HG03354 (cell line): ENCODE measurements around the gene ADRA2A.

Experiments used
- ATAC-seq: cut with Tn5 transposase; IDR thresholded peaks from one replicate; pipeline ENCODE4 v1.9.1; 2021; ENCODE audit warnings: mild to moderate bottlenecking; ENCODE audit not compliant: unreplicated experiment, poor library complexity, severe bottlenecking

ADRA2A gene

DNA sequence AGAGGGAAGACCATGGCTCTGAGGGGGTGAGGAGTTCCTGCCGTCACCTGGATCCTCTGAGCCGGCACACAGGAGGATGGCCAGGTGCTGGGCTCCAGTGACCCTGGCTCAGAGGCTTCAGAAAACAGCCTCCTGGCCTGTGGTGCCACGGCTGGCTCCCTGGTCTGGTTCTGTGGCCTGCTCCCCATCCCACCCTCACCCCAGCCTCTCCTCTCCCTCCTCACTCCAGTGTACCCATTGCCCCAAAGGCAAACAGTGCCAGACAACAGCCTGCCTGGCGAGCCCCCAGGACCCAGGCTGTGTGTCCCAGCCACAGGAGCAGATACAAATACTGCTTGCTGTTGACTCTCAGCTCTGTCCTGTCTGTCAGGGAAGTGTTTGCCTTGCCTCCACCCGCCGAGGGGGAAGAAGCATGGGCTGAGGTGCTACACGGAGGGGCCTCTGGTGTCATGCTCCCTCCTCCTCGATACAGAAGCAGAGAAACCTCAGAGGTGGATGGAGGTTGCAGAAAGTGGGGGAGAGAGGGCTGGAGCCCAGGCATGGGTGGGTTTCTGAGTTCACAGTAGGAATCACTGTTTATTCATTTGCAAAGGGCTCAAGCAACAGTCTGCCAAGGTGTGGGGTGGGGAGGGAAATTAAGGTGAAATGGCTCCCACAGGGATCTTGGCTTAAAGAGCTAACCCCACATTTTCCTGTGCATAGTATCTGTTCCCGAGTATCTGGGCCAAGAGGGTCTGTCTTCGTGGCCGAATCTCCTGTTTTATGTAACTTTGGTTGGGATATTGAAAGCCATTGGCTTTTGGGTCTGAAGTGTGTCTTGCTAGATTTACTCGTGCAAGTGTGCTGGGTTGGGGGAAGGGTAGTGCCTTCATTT lies 5.5 kb downstream of the ADRA2A start:
- ATAC-seq, result no peak

DNA sequence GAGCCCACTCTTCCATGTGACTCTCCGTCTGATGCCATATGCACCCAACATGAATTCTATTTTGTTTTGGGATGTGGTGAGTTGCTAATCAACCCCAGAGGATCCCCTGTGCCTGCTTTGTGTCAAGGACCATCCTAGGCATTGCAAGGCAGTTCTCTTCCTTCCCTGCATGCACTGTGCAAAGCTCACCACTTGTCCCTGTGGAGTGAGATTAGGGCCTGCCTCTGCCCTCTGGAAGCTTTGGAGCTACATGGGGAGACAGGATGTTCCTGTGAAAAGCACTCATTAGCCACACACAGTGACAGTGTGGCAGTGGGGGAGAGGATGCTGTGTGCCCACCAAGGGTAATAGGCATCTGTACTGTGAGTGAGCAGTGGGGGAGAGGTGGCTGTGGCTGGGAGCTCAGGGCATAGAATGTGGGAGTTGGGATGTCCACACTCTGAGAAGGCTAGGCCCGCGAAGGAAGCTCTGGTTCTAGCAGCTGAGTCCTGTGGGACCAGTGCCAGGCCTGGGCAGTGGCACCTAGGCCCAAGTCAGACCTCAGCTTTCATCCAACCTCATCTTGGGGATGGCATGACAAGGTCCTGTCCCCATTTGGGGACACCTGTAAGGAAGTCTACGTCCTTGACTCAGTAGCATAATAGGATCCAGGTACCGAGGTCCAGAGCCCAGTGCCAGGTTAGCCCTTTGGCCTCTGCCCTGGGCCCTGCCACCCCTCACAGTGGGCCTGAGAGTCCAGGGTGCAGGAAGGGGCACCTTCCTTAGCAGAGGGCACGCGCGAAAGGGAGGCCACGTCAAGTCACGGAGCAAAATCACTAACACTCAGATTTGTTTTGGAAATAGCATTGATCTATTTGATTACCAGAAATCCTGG lies 6.6 kb downstream of the ADRA2A start:
- ATAC-seq, result no peak

DNA sequence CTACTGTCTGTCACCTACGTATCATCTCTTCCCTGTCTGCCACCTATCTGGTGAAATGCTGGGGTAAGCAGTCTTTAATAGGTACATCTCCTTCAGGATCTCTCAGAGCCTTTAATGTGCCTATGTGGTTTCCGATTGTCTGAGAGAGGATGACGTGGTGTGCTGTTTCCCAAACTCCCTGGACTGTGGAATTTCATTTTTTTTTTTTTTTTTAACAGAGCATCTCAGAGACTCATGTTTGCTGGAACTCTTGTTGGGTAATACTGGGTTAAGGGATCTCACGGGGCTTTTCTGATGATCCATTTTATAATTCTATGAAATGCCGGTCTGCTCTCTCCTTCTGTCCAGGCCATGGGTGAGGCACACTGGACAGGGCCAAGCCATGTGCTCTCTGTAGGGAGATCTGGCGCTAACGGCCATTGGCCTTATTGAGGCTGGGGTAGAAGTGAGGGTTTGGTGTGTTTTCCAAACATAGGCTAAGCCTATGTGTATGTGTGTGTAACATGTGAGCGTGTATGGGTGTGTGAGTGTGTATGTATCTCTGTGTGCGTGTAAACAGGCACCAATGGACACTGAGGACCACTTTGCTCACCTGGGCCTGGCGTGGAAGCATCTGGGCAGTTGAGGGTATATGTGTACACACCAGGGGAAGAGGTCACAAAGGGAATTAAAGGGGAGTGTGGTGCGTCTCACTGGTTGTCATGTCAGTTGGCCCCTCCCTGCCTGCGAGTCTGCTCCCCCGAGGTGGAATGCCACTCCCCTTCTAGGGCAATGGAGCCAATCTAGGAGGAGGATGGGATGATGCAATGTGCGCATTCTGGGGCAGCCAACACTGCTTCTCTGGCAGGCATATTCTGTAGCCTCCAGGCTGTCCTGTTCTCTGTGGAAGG lies 7.8 kb downstream of the ADRA2A start:
- ATAC-seq, result no peak

DNA sequence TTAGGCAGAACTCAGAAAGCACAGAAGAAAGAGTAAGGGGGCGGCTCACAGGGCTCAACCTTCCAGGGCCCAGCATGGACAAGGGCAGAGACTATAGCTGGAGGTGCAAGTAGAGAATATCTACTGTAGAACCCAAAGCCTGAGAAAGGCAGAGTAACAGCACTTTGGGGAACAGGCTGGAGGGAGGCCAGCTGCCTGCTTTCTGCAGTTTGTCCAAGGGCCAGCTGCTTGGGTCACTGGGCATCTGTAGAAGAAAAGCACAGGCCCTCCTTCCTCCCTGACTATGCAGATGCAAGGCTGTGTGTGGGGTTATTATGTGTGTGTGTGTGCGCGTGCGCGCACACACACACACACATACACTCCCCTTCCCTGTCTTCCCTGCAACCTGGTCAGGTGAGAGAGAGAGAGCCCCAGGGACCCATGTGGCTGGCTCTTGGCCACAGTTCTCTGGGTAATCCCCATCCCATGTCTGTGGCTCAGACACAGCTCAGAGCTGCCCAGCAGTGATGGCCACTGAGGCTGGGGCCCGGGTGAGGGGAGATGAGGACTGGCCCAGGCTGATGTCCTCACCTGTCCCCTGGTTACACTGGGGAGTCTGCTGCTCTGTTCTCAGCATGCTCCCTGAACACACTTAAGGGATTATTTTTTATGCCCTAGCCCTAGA lies 9.0 kb downstream of the ADRA2A start:
- no peak for ATAC-seq

DNA sequence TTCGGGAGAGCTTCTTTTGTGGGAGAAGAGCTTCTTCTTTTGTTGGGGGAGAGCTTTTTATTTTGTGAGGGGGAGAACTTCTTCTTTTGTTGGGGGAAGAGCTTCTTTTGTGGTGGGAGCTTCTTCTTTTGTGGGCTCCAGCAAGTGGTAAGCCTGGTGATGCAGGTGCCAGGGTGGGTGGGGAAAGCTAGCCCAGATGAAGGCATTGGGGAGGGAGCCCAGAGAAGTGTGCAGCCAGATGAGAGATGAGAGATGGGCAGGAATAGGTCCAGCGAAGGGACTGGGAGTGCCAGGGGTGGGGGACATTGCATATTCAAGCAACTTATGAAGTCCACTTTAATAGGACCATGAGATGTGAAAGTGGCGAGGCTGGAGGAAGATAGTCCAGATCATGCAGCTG lies 9.7 kb downstream of the ADRA2A start:
- no peak for ATAC-seq

DNA sequence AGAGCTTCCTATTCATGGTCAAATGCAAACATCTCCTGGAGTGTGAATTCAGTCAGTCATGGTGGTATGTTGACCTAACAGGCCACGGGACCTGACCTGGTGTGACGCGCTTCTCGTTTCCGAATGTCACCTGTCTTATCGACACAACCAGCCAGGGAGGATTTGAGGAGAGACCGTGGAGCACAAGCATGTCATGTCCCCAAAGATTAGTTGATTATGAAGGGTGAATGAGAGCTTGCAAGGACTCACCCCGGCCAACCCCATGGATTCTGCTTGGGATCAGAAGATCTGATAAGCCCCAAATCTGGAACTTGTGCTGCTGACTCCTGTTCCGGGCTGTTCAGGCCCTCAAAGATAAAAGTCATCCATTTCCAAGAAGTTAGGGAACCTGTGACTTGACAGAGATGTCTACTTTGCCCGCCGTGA lies 10.5 kb downstream of the ADRA2A start:
- ATAC-seq, result no peak

DNA sequence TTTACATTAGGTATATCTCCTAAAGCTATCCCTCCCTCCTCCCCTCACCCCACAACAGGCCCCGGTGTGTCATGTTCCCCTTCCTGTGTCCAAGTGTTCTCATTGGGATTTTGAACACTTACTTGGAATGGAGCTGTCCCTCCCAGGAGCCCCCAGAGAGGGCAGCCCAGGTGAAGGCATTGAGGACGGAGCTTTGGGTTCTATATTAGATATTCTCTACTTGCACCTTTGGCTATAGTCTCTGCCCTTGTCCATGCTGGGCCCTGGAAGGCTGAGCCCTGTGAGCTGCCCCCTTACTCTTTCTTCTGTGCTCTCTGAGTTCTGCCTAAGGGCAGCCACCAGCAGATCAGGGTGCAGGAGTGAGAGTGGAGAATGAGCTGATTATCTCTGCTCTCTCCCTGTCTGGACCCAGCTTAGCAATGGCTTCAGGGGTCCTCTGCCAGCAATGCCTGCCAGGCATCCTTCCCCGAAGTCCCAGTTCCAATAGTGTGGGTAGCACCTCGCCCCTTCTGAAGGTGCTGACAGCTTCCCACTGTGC lies 11.2 kb downstream of the ADRA2A start:
- no peak for ATAC-seq

DNA sequence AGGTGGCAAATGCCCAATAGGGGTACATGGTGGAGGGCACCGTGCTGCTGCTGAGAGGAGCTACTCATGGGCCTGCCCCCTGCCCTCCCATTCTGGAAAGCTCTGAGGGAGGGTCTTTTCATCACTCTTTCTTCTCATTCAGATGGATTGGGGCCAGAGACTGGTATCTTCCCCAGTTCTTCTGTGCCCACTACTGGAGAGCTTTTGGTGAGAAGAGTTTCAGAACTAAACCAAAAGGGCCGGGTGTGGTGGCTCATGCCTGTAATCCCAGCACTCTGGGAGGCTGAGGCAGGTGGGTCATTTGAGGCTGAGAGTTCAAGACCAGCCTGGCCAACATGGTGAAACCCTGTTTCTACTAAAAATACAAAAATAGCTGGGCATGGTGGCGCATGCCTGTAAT lies 12.5 kb downstream of the ADRA2A start:
- ATAC-seq, result no peak

DNA sequence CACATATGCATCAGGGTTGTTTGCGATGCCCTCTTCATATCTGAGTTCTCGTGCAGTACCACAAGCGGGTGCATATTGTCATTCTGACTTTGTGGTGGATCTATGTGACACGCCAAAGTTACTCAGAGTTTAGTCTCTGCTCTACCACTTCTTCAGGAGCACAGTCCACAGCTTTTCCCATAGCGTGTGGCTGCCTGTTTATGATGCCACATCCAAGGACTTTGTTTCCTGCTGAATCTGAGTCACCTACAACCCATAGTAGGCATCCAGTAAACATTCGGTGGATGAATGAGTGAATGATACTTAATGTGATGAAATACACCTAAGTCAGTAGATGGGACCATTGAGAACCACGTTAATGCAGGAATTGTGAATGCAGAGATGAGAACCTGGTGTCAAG lies 15.0 kb downstream of the ADRA2A start:
- no peak for ATAC-seq

DNA sequence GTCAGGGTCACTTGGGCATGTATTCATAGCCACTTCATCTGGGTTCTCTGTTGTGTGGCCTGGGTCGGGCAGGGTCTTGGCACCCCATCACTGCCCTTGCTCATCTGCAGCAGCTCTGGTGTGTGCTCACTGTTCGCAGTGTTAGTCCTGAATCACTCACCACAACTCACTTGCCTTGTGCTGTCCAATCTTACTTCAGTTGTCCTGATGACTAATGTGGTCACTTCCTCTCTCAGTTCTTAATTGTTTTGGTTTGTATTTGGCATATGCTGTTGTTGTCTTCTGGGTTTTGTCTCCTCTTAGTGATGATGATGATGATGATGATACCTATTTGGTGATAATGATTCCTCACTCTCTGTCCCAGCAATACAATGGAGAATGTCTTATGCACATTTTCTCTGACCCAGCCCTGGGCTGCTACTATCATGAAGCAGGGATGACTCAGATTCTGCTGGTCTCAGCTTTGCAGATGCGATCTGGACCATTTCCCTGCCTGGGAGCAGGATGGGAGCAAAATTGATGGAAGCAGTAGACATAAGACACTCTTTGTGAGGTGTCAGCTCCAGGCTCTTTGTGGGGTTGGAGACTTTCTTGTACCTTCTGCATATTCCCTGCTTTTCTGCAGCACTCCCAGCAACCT lies 17.0 kb downstream of the ADRA2A start:
- no peak for ATAC-seq

DNA sequence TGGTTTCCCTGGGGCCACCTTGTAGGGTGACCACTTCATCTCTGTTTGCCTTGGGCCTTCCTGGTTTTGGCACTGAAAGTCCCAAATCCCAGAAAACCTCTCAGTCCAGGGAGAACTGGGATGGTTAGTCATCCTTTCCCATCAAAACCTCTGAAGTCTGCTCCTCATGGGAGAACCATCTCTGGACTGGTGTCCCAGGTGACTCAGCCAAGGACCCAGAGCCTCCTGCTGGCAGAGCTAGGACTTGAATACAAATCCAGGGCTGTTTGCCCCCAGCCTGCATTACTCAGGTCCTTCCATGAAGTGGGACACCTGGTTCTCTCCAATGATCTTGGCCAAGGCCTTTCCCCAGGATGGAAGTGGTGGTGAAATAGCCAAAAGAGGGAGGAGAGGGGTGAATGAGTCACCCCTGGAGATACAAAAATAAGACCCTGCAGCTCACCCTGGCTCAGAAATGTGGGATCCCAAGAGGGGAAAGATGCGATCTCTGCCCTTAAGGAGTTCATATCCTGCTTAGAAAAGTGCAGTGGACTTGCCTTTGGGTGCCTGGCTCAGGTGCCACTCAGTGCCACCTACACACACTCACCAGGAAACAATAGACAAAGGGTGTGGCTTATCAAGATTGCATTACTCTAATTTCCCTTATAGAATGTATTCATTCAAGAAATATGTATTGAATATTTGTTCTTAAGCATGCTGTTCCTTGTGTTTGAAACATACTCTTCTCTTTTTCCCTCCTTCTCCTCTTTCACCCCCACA lies 22.0 kb downstream of the ADRA2A start:
- ATAC-seq, result no peak

DNA sequence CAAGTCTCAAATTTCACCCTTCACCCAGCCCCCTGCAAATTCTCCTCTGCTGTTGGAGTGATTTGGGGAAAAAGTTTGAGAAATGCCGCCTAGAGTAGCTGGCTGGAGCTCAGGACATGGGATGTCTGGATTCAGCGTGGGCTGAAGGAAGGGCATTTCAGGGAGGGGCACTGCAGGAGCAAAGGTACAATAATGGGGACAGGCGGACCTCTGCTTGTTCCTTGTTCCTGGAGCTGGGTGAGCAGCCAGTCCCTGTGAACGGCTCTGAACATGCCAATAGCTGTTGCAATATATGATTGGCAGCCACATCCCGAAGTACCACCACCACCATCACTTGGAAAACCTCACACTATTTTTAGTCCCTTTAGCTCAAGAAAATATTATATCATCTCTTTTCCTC lies 23.4 kb downstream of the ADRA2A start:
- ATAC-seq, result no peak

DNA sequence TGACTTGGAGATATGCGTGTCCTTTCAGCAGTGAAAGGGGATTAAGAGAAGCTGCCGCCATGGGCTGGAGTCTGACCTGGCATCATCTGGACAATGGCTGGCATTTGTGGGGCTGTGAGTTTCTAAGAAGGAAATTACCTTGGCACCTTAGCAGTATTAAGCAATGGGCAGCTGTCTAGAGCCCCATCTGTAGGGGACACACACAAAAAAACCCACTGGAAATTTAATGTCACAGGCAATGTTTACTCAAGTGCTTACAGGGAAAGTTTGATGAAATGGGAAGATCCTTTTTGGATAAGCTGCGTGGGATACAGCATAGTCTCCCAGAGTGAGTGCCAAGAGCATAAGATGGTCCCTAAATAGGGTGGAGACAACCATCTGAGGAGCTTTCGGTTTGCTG lies 25.0 kb downstream of the ADRA2A start:
- ATAC-seq, result no peak

DNA sequence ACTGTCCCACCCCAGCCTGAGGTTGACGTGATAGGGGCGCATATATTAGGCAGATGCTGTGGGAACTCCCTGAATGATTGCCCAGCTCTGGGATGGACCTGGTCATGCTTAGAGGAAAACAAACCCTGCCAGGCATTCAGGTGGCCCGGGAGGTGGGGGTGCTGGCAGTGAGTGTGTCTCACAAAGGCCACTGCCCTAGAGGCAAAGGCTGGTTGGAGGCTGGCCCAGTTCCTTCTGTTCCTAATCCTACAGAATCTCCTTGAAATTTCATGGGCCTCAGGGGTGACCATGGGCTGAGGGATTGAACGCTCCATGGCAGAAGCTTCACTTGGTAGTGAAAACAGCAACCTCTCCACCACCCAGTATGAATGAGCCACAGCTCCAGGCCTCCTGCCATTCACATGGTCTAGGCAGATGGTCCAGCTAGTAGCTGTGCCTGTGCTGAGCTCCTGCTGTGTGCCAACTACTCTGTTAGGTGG lies 25.6 kb downstream of the ADRA2A start:
- ATAC-seq, result no peak

DNA sequence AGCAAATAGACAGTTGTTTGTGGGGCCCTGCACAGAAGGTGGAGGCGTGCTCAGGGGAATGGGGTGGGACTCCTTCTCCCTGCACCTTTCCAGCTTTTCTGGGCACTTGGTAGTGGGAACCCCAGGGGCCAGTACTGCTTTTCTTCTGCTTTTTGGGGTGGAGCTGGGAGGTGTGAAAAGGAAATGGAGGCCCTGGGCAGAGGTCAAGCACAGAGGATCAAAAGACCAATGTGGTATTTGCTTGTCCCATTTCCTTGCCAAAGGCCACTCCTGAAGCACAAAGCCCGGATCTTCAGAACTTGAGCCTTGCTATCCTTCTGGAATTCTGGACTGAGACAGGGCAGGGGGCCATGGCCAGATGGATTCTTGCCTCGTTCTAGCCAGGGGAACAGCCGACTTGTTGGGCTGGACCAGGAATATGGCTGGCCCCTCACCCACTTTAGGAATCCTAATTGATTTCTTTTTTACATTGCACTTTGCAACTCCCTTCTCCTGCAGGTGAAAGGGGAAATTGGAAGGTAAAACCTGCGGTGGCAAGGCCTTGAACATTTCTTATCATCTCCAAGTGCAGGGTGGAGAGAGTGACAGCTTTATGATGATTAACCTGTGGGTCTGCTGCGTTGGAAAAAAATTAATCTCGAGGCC lies 26.5 kb downstream of the ADRA2A start:
- no peak for ATAC-seq

DNA sequence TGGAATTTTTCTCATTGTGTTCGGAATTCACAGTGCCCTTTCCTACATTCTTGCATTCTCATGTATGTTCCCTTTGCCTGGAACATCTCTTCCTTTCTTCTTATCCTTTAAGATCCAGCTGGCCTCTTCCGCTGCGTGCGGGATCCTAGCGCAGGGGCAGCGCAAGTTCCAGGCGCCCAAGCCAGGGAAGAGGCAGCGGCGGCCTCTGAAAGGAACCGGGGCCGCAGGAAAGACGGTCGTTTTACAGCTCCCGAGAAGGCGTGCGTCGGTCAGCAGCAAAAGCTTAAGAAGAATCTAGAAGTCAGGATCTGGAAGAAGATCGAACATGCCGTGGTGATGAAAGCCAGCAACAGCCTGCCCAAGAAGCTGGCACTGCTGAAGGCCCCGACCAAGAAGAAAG lies 28.0 kb downstream of the ADRA2A start:
- ATAC-seq, result no peak

DNA sequence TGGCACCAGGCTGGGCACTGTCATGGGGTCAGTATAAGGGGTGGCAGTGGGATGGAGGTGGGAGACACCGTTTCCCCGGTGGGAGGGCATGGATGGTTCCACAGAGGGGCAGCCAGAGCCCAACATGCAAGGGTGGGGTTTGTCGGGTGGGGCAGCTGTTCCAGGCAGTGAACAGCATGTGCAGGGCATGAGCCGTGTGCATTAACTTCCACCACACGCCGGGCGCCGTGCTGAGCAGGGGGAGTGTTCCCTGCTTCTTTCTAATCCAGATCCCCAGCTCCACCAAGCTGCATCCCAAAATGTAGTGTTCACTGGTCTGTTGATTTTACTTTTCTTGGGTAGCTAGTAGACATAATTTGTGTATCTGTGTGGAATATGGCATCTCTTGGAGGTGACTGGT lies 29.3 kb downstream of the ADRA2A start:
- no peak for ATAC-seq
